DOHH2 (cell line): ENCODE data around the gene ZNF385B.

Source experiments
- H3F3A ChIP-seq: fragments of 200-600 bp; sonication (generic), shearing (Covaris generic); 2 replicates; pipeline ENCODE4 v1.6.0; 2016; ENCODE audit warnings: antibody characterized with exemption, mild to moderate bottlenecking; ENCODE audit not compliant: control insufficient read depth, insufficient read depth
- H3K27ac ChIP-seq: fragments of 200-600 bp; sonication (generic); 2 replicates; pipeline ENCODE4 v1.5.1; 2014; ENCODE audit warnings: low read depth, mild to moderate bottlenecking, low read length, moderate library complexity
- H3K27me3 ChIP-seq: fragments of 200-600 bp; sonication (generic); 2 replicates; pipeline ENCODE4 v1.6.1; 2014; ENCODE audit warnings: mild to moderate bottlenecking, low read length, mixed read lengths; ENCODE audit not compliant: control insufficient read depth
- H3K36me3 ChIP-seq: fragments of 200-600 bp; sonication (generic); 2 replicates; pipeline ENCODE4 v1.6.1; 2014; ENCODE audit warnings: mild to moderate bottlenecking, low read length, moderate library complexity, mixed read lengths; ENCODE audit not compliant: control insufficient read depth
- H3K4me1 ChIP-seq: fragments of 200-600 bp; sonication (generic); 2 replicates; pipeline ENCODE4 v1.6.1; 2014; ENCODE audit warnings: mild to moderate bottlenecking, low read length, mixed read lengths; ENCODE audit not compliant: control insufficient read depth
- H3K4me2 ChIP-seq: fragments of 200-600 bp; sonication (generic); 2 replicates; pipeline ENCODE4 v1.6.0; 2014; ENCODE audit warnings: mild to moderate bottlenecking, low read length, moderate library complexity
- H3K4me3 ChIP-seq: fragments of 200-600 bp; sonication (generic); 2 replicates; pipeline ENCODE4 v1.5.1; 2014; ENCODE audit warnings: mild to moderate bottlenecking, low read length, mixed read lengths
- H3K79me2 ChIP-seq: fragments of 200-600 bp; sonication (generic); 2 replicates; pipeline ENCODE4 v1.6.1; 2014; ENCODE audit warnings: mild to moderate bottlenecking, low read length, mixed read lengths; ENCODE audit not compliant: control insufficient read depth
- H3K9me2 ChIP-seq: fragments of 200-600 bp; sonication (generic); replicated peaks from 2 replicates; pipeline ENCODE4 v1.6.1; 2014; ENCODE audit warnings: mild to moderate bottlenecking, low read length, mixed read lengths; ENCODE audit not compliant: control insufficient read depth
- H3K9me3 ChIP-seq: fragments of 200-600 bp; sonication (generic); 2 replicates; pipeline ENCODE4 v1.6.1; 2014; ENCODE audit warnings: antibody characterized with exemption, low read length, mixed read lengths; ENCODE audit not compliant: control insufficient read depth, insufficient read depth
- H4K20me1 ChIP-seq: fragments of 200-600 bp; sonication (generic); 2 replicates; pipeline ENCODE4 v1.6.0; 2014; ENCODE audit warnings: low read depth, mild to moderate bottlenecking, antibody characterized with exemption, low read length, moderate library complexity; ENCODE audit not compliant: control insufficient read depth, insufficient read depth
- CTCF ChIP-seq: fragments of 200-600 bp; sonication (generic); IDR thresholded peaks from one replicate; pipeline ENCODE4 v1.5.1; 2014; ENCODE audit warnings: antibody characterized with exemption, mild to moderate bottlenecking, low read depth, low read length; ENCODE audit not compliant: poor library complexity, severe bottlenecking
- EZH2phosphoT487 ChIP-seq: fragments of 200-600 bp; sonication (generic); IDR thresholded peaks from 2 replicates; pipeline ENCODE4 v1.6.1; 2017; ENCODE audit warnings: borderline replicate concordance, mild to moderate bottlenecking, antibody characterized with exemption, low read length, moderate library complexity, mixed read lengths

The ZNF385B gene

GRCh38 chr2:179861416-179862067 is at the start of gene ZNF385B:
TSS of gene ZNF385B (minus strand) at chr2:179861612.
- H3F3A ChIP-seq = peaks cover 3% of the 10 kb centered on the region; the same call in 1 of the 2 replicates
- H3K9me2 ChIP-seq = no peaks in the 10 kb centered on the region
- peaks cover 81% of the 10 kb centered on the region for H3K4me1 ChIP-seq
- no peaks in the 10 kb centered on the region for H4K20me1 ChIP-seq
- peaks cover 8% of the 10 kb centered on the region for H3K27me3 ChIP-seq
- H3K27ac ChIP-seq = peak within 1 kb of the TSS; percentile 54
- H3K36me3 ChIP-seq = peaks cover 11% of the 10 kb centered on the region; the same call in 1 of the 2 replicates
- H3K4me3 ChIP-seq = peak within 1 kb of the TSS; percentile 81
- H3K4me2 ChIP-seq = peak within 1 kb of the TSS; percentile 77
- TF ChIP-seq EZH2phosphoT487 (no peak), CTCF (no peak)
- no peaks in the 10 kb centered on the region for H3K9me3 ChIP-seq
- H3K79me2 ChIP-seq = peaks cover 51% of the 10 kb centered on the region

DNA sequence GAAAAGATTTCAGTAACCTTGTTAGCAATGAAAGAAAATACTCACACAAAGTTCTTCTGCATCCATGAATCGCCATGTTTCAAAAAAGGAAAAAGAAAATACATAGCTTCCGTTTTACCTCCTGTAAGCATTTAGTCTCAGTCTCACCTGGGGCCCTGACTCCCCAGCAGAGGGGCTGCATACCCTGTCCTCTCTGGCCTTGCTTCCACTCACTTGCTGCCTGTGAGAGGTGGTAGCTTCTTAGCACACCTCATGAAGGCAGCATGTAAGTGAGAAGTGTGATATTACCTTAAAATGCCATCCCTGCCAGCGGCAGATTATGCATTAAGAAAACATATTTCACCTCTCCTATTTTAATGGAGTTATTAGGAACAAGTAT is 49.3 kb upstream of the ZNF385B start:
- H3K27me3 ChIP-seq = no peaks in the 10 kb centered on the region
- H3K4me3 ChIP-seq = no peak overlapping the region
- H3K27ac ChIP-seq = no peak overlapping the region
- H3F3A ChIP-seq = no peaks in the 10 kb centered on the region
- no peaks in the 10 kb centered on the region; the same call in 1 of the 2 replicates for H3K9me2 ChIP-seq
- no peaks in the 10 kb centered on the region for H3K4me1 ChIP-seq
- no peaks in the 10 kb centered on the region for H3K9me3 ChIP-seq
- H4K20me1 ChIP-seq = no peaks in the 10 kb centered on the region
- TF ChIP-seq EZH2phosphoT487 = no peak
- TF ChIP-seq CTCF = no peak
- no peaks in the 10 kb centered on the region for H3K36me3 ChIP-seq
- no peak overlapping the region for H3K4me2 ChIP-seq
- H3K79me2 ChIP-seq = no peaks in the 10 kb centered on the region

DNA sequence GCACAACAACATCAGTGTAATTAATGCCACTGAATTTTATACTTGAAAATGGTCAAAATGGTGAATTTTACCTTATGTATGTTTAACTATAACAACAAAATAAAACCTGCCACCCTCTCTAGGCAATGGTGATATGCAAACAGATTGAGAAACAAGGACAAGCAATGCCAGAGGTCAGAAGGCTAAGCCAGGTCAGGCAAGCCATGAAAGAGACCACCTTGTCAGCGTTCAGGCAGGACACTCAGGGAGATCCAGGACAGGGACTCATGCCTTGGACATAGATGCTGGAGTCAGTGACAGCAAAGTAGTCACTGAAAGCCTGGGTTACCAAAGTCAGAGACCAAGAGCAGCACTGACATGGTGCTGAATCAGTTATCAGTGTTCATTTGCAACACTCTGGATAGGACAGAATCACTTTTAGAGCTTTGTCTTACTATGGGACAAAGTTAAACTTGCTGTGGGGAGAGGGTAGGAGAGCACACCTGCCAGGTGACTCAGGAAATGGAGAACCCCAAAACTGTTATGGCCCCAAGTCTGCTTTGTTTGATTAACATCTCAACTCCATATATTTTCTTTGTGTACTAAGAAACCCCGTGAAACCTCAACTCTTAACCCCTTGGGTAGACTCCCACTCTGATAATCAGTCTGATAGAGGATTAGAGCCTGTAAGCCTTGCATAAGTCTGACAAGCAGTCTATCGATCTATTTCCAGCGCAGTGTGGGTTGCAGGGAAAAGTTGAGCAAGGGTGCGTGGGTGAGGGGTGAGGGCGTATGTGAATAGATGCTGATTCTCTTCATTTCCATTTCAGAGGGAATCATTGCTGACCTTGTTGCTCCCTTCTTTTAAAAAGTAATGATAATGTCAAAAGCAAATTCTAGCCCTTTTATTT is 48.7 kb upstream of the ZNF385B start:
- Histone ChIP-seq H3K9me2 (no peaks in the 10 kb centered on the region), H4K20me1 (no peaks in the 10 kb centered on the region), H3K9me3 (no peaks in the 10 kb centered on the region), H3K4me3 (no peak overlapping the region), H3K27me3 (no peaks in the 10 kb centered on the region), H3K4me1 (no peaks in the 10 kb centered on the region), H3K79me2 (no peaks in the 10 kb centered on the region), H3F3A (no peaks in the 10 kb centered on the region), H3K36me3 (no peaks in the 10 kb centered on the region), H3K27ac (no peak overlapping the region), H3K4me2 (no peak overlapping the region)
- TF ChIP-seq CTCF (no peak), EZH2phosphoT487 (no peak)
